Stimulated activated CD8-positive, alpha-beta memory T cell treated with anti-CD3 and anti-CD28 coated beads, Interleukin-4, amount 100 ng/mL, for 48 hours (primary cell): ENCODE data around the gene LRRC49.
"Not testable (repeated sequence)": the region's sequence is repeated elsewhere in the genome, so short reads cannot be mapped to it uniquely, and the experiment has no call there.

Experiments used
- DNase-seq: peaks from one replicate; pipeline ENCODE4 v3.0.0-alpha.2; 2020

The LRRC49 gene

DNA sequence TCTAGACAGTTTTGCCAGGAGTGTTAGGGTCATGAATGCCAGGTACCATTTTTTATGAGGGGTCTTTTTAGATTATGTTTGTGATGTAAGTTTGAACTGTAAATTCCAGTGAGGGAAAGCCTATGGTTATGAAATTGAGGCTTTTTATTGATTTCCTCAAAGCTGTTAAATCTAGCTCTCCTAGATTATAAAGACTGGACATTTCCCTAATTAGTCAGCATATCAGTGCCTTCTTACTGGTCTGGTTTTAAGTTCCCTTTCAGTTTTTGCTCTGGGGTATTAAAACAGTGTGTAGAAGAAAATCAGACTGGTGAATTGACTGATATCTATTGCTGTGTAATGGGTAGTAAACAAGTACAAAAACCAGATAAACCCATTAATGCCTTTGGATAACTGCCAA, 39.2 kb downstream of the LRRC49 start:
- DNase-seq = no peak

GRCh38 chr15:70932397-70932796, 39.8 kb downstream of the LRRC49 start:
- no peak for DNase-seq

DNA sequence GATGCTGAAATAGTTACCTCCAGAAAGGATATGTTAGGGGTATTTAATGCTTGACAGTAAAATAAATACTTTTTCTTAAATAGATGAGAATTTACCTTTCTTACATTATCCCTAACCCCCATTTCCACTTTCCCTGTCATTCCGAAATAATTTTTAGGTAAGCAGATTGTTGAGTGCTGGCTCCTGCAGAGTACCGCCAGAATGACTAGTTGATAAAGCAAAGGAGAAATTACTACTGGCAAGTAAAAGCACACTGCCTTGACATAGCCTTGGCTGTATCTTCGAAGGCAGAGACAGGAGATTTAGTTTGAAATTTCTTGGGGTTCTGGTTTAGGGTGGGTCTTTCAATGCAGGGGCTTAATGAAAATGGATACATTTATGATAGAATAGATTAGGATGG, 40.8 kb downstream of the LRRC49 start:
- DNase-seq = no peak

- DNase-seq = no peak
These were observed 43.0 kb downstream of the LRRC49 start for GRCh38 chr15:70935631-70936030.

DNA sequence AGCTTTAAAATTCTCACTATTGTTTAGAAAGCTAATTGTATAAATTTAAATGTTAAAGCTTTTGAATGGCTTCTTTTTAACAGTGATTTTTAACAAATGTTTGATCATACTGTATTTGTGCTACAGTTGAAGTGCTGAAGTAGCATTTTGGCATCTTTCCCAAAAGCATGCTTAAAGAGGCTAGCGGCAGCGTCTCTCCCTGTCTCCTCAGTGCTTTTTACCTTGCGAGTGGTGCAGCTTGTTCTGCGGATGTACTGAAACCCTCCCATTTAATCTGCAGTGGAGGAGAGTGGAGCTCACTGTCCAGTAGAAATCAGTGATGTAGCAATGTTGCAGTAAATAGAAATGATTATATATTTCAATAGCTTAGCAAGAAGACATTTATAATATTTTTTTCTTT, 43.7 kb downstream of the LRRC49 start:
- DNase-seq = no peak

DNA sequence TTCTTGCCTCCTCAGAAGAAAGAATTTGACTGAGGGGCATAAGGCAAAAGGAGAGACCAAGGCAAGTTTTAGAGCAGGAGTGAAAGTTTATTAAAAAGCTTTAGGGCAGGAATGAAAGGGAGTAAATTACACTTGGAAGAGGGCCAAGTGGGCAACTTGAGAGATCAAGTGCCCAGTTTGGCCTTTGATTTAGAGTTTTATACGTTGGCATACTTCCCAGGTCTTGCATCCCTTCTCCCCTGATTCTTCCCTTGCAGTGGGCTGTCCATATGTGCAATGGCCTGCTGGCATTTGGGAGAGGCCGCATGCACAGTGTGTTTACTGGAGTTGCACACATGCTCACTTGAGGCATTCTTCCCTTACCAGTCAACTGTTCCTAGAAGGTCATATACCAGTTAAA, 50.7 kb downstream of the LRRC49 start:
- DNase-seq = not testable (repeated sequence)

- DNase-seq = no peak
These were observed 55.0 kb downstream of the LRRC49 start for GRCh38 chr15:70947351-70948335.

- DNase-seq = no peak
These were observed 58.3 kb downstream of the LRRC49 start for GRCh38 chr15:70950953-70951352.

- DNase-seq = no peak
These were observed 61.5 kb downstream of the LRRC49 start for GRCh38 chr15:70954171-70954570.

- DNase-seq = no peak
These were observed 62.1 kb downstream of the LRRC49 start for GRCh38 chr15:70954733-70955132.

GRCh38 chr15:70955151-70955550, 62.5 kb downstream of the LRRC49 start:
- no peak for DNase-seq

- no peak for DNase-seq
These were observed 63.8 kb downstream of the LRRC49 start for GRCh38 chr15:70956201-70956995.

- no peak for DNase-seq
These were observed 69.5 kb downstream of the LRRC49 start for GRCh38 chr15:70962084-70962483.

DNA sequence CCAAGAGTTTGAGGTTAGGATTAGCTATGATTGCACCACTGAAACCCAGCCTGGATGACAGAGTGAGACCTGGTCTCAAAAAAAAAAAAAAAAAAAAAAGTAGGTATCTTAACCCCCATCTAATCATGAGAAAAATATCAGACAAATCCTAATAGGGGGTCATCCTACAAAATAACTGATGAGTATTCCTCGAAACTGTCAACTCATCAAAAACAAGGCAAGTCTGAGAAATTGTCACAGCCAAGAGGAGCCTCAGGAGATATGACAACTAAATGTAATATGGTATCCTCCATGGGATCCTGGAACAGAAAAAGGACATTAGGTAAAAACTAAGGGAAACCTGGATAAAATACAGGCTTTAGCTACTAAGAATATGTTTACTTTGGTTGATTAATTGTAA, 70.6 kb downstream of the LRRC49 start:
- no peak for DNase-seq

DNA sequence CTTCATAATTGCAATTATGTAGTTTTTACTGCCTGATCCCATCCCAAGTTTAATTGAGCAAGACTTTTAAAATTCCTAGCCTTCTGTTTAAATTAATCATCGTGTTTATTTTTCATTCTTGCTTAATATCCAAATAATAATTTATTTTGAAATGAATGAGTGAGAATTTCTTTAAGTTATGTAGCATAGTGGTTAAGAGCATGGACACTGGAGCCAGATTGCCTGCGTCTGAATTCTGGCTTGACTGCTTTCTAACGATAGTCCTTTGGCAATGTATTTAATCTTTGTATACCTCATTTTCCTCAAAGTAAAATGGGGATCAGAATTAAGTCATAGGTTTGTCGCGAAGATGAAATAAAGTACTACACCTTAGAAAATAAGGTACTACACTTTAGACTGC, 71.4 kb downstream of the LRRC49 start:
- no peak for DNase-seq

DNA sequence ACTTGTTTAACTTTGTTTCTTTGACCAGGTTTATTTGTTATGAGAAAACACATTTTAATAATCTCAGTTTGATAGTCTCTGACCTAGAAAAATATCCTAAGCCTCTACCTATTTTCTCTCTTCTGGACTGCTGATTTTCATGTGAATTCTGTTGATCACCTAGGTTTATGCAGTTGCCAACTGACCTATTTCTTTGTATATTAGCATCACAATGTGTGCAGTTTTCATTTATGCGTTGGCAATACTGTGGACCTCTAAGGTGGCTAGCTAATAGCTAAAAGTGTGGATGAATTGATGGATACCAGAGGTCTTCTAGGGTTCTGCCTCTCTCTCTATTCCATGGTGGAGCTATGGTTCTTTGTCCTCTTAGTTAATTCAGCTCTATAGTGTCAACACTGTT, 72.1 kb downstream of the LRRC49 start:
- DNase-seq = no peak

DNA sequence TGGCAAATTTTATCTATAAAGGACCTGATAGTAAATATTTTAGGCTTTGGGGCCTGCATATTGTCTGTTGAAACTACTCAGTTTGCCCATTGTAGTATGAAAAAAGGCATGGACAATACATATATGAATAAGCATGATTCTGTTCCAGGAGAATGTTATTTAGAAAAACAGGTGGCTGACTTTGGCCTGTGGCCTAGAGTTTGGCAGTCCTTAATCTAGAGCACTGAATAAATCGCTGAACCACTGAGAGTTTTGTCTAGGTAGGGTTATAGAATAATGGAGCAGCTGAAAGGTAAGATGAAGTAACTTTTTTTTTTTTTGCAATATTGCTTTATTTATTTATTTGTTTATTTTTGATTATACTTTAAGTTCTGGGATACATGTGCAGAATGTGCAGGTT, 75.0 kb downstream of the LRRC49 start:
- DNase-seq = no peak

DNA sequence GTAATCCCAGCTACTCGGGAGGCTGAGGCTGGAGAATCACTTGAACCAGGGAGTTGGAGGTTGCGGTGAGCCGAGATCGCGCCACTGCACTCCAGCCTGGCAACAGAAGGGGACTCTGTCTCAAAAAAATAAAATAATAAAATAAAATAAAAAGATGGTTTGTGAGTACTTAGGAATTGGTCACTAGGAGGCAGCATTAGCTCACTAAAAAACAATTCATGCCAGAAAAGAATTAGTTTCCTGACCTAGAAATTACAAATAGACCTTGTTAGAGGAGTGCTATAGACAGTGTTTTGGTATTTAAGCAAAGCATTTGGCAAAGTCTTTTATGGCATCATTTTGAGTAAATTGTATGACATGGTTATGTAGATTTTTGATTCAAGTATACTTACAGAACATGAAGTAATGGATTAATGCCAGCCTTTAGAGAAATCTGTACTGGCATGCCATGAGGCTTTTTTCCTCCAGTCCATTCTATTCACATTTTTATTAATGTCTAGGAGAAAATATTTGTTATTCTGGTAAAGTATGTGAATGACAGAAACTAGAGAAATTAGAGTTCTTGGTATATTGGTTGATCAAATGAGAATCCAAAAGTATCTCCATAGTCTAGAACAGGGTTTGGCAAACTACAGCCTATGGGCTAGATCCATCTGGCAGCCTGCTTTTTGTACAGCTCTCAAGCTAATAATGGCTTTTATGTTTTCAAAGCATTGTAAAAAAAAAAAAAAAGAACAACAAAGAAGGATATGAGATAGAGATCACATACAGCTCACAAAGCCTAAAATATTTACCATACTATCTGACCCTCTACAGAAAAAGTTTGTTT, 81.6 kb downstream of the LRRC49 start:
- no peak for DNase-seq

GRCh38 chr15:70976851-70977250, 84.2 kb downstream of the LRRC49 start:
- DNase-seq = no peak

- DNase-seq = no peak
These were observed 102.9 kb downstream of the LRRC49 start for GRCh38 chr15:70995383-70995970.

GRCh38 chr15:70998319-70998718, 105.7 kb downstream of the LRRC49 start:
- DNase-seq = no peak

DNA sequence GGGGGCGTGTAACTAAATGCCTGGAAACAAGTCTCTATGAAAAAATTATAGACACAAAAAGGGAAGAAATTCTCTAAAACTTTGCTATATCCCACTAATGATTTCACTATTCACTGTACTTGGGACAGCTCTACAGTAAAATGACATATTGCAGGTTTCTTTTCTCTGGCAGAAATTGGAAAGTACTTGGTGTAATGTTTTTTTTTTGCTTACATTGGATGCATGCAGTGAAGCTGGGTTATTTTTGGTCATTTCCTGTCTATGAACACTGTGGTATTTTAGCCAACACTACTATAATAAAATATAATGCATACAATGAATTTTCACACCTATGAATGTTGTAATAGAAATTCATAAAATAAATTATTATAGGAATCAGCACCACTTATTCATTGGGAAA, 109.7 kb downstream of the LRRC49 start:
- no peak for DNase-seq

DNA sequence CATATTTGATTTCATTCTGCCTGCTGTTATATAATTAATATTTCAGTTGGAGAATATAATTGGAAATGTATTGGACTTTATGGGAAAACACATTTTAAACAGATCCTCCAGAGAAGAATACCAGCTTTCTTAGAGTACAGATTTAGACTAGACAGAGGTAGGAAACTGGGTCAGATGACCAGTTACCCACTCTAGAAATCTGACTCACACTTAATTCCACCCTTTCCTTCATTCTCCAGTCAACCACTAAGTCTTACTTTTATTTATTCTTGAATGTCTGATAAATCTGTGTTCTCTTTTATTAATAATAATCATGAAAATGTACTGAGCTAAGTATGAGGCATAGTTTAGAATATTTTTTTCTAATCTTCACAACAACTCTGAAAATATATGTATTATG, 110.7 kb downstream of the LRRC49 start:
- no peak for DNase-seq
